Loucy (cell line): ENCODE results near the gene TSHZ2.

Source experiments
- H2AFZ ChIP-seq: fragments of 200-600 bp; sonication (generic); 2 replicates; pipeline ENCODE4 v1.6.0; 2016; ENCODE audit warnings: antibody characterized with exemption, mild to moderate bottlenecking, low read length, moderate library complexity
- H3F3A ChIP-seq: fragments of 200-600 bp; 2 replicates; pipeline ENCODE4 v1.6.0; 2016; ENCODE audit warnings: antibody characterized with exemption, low read depth, mild to moderate bottlenecking
- H3K27me3 ChIP-seq: fragments of 200-600 bp; sonication (generic); 2 replicates; pipeline ENCODE4 v1.6.1; 2014; ENCODE audit warnings: low read length, mild to moderate bottlenecking; ENCODE audit not compliant: insufficient read depth, poor library complexity, severe bottlenecking
- H3K36me3 ChIP-seq: fragments of 200-600 bp; sonication (generic); 2 replicates; pipeline ENCODE4 v1.6.1; 2016; ENCODE audit warnings: low read length; ENCODE audit not compliant: insufficient read depth
- H3K4me1 ChIP-seq: fragments of 200-600 bp; sonication (generic); 2 replicates; pipeline ENCODE4 v1.5.1; 2014; ENCODE audit warnings: low read length, mild to moderate bottlenecking; ENCODE audit not compliant: insufficient read depth, poor library complexity, severe bottlenecking
- H3K4me2 ChIP-seq: fragments of 200-600 bp; sonication (generic); 2 replicates; pipeline ENCODE4 v1.6.0; 2014; ENCODE audit warnings: antibody characterized with exemption, low read length, low read depth, mild to moderate bottlenecking; ENCODE audit not compliant: poor library complexity, severe bottlenecking
- H3K4me3 ChIP-seq: fragments of 200-600 bp; sonication (generic); 2 replicates; pipeline ENCODE4 v1.5.1; 2014; ENCODE audit warnings: low read length, mild to moderate bottlenecking, mixed read lengths; ENCODE audit not compliant: poor library complexity, severe bottlenecking
- H3K79me2 ChIP-seq: fragments of 200-600 bp; sonication (generic); 2 replicates; pipeline ENCODE4 v1.6.1; 2014; ENCODE audit warnings: low read length; ENCODE audit not compliant: insufficient read depth
- H3K9ac ChIP-seq: fragments of 200-600 bp; sonication (generic); 2 replicates; pipeline ENCODE4 v1.6.0; 2014; ENCODE audit warnings: mild to moderate bottlenecking, low read depth, low read length, moderate library complexity; ENCODE audit not compliant: poor library complexity, severe bottlenecking
- H3K9me2 ChIP-seq: fragments of 200-600 bp; sonication (generic); replicated peaks from 2 replicates; pipeline ENCODE4 v1.6.1; 2016; ENCODE audit warnings: low read depth, low read length, mixed read lengths
- H3K9me3 ChIP-seq: fragments of 200-600 bp; sonication (generic); 2 replicates; pipeline ENCODE4 v1.6.1; 2014; ENCODE audit warnings: mild to moderate bottlenecking, antibody characterized with exemption, low read length, low read depth; ENCODE audit not compliant: insufficient read depth
- H4K20me1 ChIP-seq: fragments of 200-600 bp; sonication (generic); 2 replicates; pipeline ENCODE4 v1.6.0; 2014; ENCODE audit warnings: antibody characterized with exemption, low read length, mild to moderate bottlenecking; ENCODE audit not compliant: insufficient read depth, poor library complexity, severe bottlenecking
- CTCF ChIP-seq: fragments of 200-600 bp; sonication (generic); conservative IDR thresholded peaks from 2 replicates; pipeline ENCODE4 v1.5.1; 2014; ENCODE audit warnings: mild to moderate bottlenecking, antibody characterized with exemption, low read length
- EZH2phosphoT487 ChIP-seq: fragments of 200-600 bp; IDR thresholded peaks from 2 replicates; pipeline ENCODE4 v1.6.1; 2018; ENCODE audit warnings: antibody characterized with exemption, mild to moderate bottlenecking, moderate library complexity, borderline replicate concordance

TSHZ2 gene

GRCh38 chr20:53059848-53060247 is 87.7 kb downstream of the TSHZ2 start:
- H3K4me3 ChIP-seq, result no peak overlapping the region
- H3K4me1 ChIP-seq, result no peaks in the 10 kb centered on the region
- H3K4me2 ChIP-seq, result no peak overlapping the region
- H3K9me3 ChIP-seq, result no peaks in the 10 kb centered on the region
- H3K27me3 ChIP-seq, result no peaks in the 10 kb centered on the region
- no peaks in the 10 kb centered on the region for H4K20me1 ChIP-seq
- H3K9me2 ChIP-seq, result no peaks in the 10 kb centered on the region
- H3K36me3 ChIP-seq, result no peaks in the 10 kb centered on the region
- no peak for TF ChIP-seq CTCF
- TF ChIP-seq EZH2phosphoT487, result no peak
- no peak overlapping the region for H3K9ac ChIP-seq
- no peaks in the 10 kb centered on the region for H3F3A ChIP-seq
- H3K79me2 ChIP-seq, result no peaks in the 10 kb centered on the region
- H2AFZ ChIP-seq, result no peak overlapping the region

DNA sequence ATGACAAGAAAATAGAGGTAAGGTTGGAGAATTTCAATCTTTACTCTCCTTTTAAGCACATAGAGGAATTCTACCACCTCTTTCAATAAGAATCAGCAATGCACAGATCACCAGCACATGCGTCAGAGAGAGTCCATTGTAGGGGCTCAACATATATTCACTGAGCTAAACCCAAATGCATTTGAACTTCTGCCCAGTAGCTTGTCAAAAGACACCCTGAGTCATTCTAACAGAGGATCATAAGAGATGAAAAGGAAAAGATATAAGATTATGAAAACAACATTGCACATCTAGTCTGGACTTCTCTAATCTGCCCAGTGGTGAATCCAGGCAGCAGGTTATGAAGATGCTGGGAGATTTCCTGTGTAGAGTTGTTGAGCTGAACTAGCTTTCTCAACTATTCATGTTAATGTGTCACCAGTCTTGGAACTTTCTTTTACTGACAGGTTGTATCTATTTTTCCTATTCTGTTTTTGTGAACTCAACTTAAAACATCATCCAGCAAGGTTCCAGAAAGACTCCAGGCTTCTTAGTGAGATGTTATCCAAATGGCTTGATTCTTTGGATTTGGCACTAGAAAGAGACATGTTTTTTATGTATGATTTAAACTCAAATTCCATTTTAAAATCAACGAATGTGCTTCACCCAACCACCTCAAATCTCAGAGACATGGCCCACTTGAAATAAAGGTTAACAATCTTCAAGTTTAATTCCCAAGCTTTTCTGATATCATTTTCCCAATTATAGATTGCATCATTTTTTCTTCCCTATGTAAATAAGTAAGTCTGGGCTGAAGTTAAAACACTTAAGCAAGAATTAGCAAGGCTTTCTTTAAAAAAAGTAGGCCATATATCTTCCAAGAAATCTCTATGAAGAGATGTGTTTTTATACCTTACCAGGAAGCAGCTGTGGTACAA is 89.3 kb downstream of the TSHZ2 start:
- H3K27me3 ChIP-seq, result no peaks in the 10 kb centered on the region
- no peaks in the 10 kb centered on the region for H3K9me2 ChIP-seq
- no peak overlapping the region for H3K9ac ChIP-seq
- no peak overlapping the region for H3K4me3 ChIP-seq
- H3K36me3 ChIP-seq, result no peaks in the 10 kb centered on the region
- no peaks in the 10 kb centered on the region for H3K9me3 ChIP-seq
- H3K79me2 ChIP-seq, result no peaks in the 10 kb centered on the region
- no peaks in the 10 kb centered on the region for H3F3A ChIP-seq
- no peak overlapping the region for H2AFZ ChIP-seq
- H3K4me1 ChIP-seq, result no peaks in the 10 kb centered on the region
- H4K20me1 ChIP-seq, result no peaks in the 10 kb centered on the region
- H3K4me2 ChIP-seq, result no peak overlapping the region
- TF ChIP-seq CTCF, result no peak
- TF ChIP-seq EZH2phosphoT487, result no peak

DNA sequence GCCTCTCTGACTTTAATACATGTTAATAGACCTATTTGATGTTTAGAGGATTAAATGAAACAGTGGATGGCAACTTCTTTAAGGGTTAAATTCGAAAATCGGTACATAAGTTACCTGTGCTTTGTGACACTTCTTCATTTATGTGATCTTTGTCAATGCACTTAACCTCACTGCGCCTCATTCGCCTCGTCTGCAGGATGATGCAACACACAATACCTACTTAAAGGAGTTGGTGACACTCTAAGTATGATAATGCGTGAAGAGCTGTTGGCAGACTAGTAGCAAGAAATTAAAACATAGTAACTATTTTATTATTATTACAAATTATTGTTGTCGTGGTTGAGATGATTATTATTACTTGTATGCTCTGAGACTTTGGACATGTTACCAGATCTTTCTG is 92.8 kb downstream of the TSHZ2 start:
- Histone ChIP-seq H2AFZ (no peak overlapping the region), H3K9me3 (no peaks in the 10 kb centered on the region), H3K27me3 (no peaks in the 10 kb centered on the region), H3K4me3 (no peak overlapping the region), H3K79me2 (no peaks in the 10 kb centered on the region), H3K9ac (no peak overlapping the region), H3F3A (no peaks in the 10 kb centered on the region), H3K4me1 (no peaks in the 10 kb centered on the region), H3K4me2 (no peak overlapping the region), H3K9me2 (no peaks in the 10 kb centered on the region), H4K20me1 (no peaks in the 10 kb centered on the region), H3K36me3 (no peaks in the 10 kb centered on the region)
- no peak for TF ChIP-seq EZH2phosphoT487
- TF ChIP-seq CTCF, result no peak
